HepG2 (cell line): ENCODE results near the gene UBE4A. TPM values are rescaled to one million over a fixed set of nuclear protein-coding genes. Genes with fewer than 3 reads are reported as not detected.

Experiments
- ADNP ChIP-seq: sonication (generic); formaldehyde crosslinking; IDR thresholded peaks from 2 replicates; pipeline ENCODE4 v1.4.0; 2020; ENCODE audit warnings: missing genetic modification reagents
- CSRNP1 ChIP-seq: sonication (generic); formaldehyde crosslinking; IDR thresholded peaks from 2 replicates; pipeline ENCODE4 v1.8.1; 2023; ENCODE audit warnings: mild to moderate bottlenecking, missing genetic modification reagents
- EEA1 ChIP-seq: sonication (generic); formaldehyde crosslinking; IDR thresholded peaks from 2 replicates; pipeline ENCODE4 v1.5.1; 2020; ENCODE audit warnings: mild to moderate bottlenecking, missing genetic modification reagents, borderline replicate concordance
- ETV6 ChIP-seq: sonication (generic); formaldehyde crosslinking; conservative IDR thresholded peaks from 2 replicates; pipeline ENCODE4 v1.4.0; 2020; ENCODE audit warnings: missing genetic modification reagents
- GFI1 ChIP-seq: sonication (generic); formaldehyde crosslinking; IDR thresholded peaks from 2 replicates; pipeline ENCODE4 v1.5.0; 2020; ENCODE audit warnings: missing genetic modification reagents, mild to moderate bottlenecking, borderline replicate concordance
- HDAC1 ChIP-seq: sonication (generic); formaldehyde crosslinking; IDR thresholded peaks from 2 replicates; pipeline ENCODE4 v1.5.1; 2020; ENCODE audit warnings: mild to moderate bottlenecking, missing genetic modification reagents
- IKZF4 ChIP-seq: sonication (generic); formaldehyde crosslinking; IDR thresholded peaks from 2 replicates; pipeline ENCODE4 v1.5.1; 2020; ENCODE audit warnings: borderline replicate concordance, mild to moderate bottlenecking, low read depth, missing genetic modification reagents; ENCODE audit errors: not compliant biosample characterization
- JUN ChIP-seq: sonication (generic); formaldehyde crosslinking; IDR thresholded peaks from 2 replicates; pipeline ENCODE4 v1.4.0; 2020; ENCODE audit warnings: mild to moderate bottlenecking, missing genetic modification reagents
- KDM2A ChIP-seq: sonication (generic); formaldehyde crosslinking; IDR thresholded peaks from 2 replicates; pipeline ENCODE4 v1.4.0; 2020; ENCODE audit warnings: low read depth, missing genetic modification reagents, borderline replicate concordance
- KMT2A ChIP-seq: sonication (generic); formaldehyde crosslinking; IDR thresholded peaks from 2 replicates; pipeline ENCODE4 v1.4.0; 2020; ENCODE audit warnings: missing genetic modification reagents
- PCBP1 ChIP-seq: fragments of 200-400 bp; formaldehyde crosslinking; IDR thresholded peaks from 2 replicates; pipeline ENCODE4 v1.6.1; 2017; ENCODE audit warnings: mild to moderate bottlenecking, low read depth, low read length, borderline replicate concordance
- PHB2 ChIP-seq: fragments of 450-650 bp; IDR thresholded peaks from 2 replicates; pipeline ENCODE4 v1.6.1; 2018; ENCODE audit not compliant: partially characterized antibody
- PHF21A ChIP-seq: sonication (generic); formaldehyde crosslinking; IDR thresholded peaks from 2 replicates; pipeline ENCODE4 v1.5.0; 2020; ENCODE audit warnings: mild to moderate bottlenecking, missing genetic modification reagents
- RAD51 ChIP-seq: fragments of 450-650 bp; IDR thresholded peaks from 2 replicates; pipeline ENCODE4 v1.6.1; 2016; ENCODE audit warnings: borderline replicate concordance
- RARA ChIP-seq: IDR thresholded peaks from 2 replicates; pipeline ENCODE4 v1.6.1; 2016; ENCODE audit warnings: missing genetic modification reagents, missing compliant biosample characterization
- RBM39 ChIP-seq: fragments of 200-400 bp; formaldehyde crosslinking; IDR thresholded peaks from one replicate; pipeline ENCODE4 v1.6.1; 2018; ENCODE audit warnings: antibody characterized with exemption, mild to moderate bottlenecking, low read depth, low read length; ENCODE audit not compliant: poor library complexity, severe bottlenecking
- RORA ChIP-seq: sonication (generic); formaldehyde crosslinking; IDR thresholded peaks from 2 replicates; pipeline ENCODE4 v1.5.0; 2020; ENCODE audit warnings: mild to moderate bottlenecking, missing genetic modification reagents, moderate library complexity
- SKIL ChIP-seq: sonication (generic); formaldehyde crosslinking; IDR thresholded peaks from 2 replicates; pipeline ENCODE4 v1.8.0; 2022; ENCODE audit warnings: missing genetic modification reagents, mild to moderate bottlenecking, moderate library complexity, borderline replicate concordance
- SP4 ChIP-seq: sonication (generic); formaldehyde crosslinking; IDR thresholded peaks from 2 replicates; pipeline ENCODE4 v1.8.1; 2023; ENCODE audit warnings: mild to moderate bottlenecking, missing genetic modification reagents
- TGIF2 ChIP-seq: IDR thresholded peaks from 2 replicates; pipeline ENCODE4 v1.6.1; 2016; ENCODE audit warnings: control low read depth, missing compliant biosample characterization
- ZBTB20 ChIP-seq: sonication (generic); formaldehyde crosslinking; IDR thresholded peaks from 2 replicates; pipeline ENCODE4 v1.8.1; 2023; ENCODE audit warnings: missing genetic modification reagents, low read depth, mild to moderate bottlenecking, borderline replicate concordance
- ZBTB7A ChIP-seq: sonication (generic); formaldehyde crosslinking; IDR thresholded peaks from 2 replicates; pipeline ENCODE4 v1.8.0; 2022; ENCODE audit warnings: mild to moderate bottlenecking, missing genetic modification reagents
- ZKSCAN8 ChIP-seq: IDR thresholded peaks from 2 replicates; pipeline ENCODE4 v1.6.1; 2016; ENCODE audit warnings: borderline replicate concordance, missing genetic modification reagents, missing compliant biosample characterization
- ZNF235 ChIP-seq: sonication (generic); formaldehyde crosslinking; IDR thresholded peaks from 2 replicates; pipeline ENCODE4 v1.8.1; 2023; ENCODE audit warnings: mild to moderate bottlenecking, missing genetic modification reagents, borderline replicate concordance
- ZNF430 ChIP-seq: sonication (generic); formaldehyde crosslinking; IDR thresholded peaks from 2 replicates; pipeline ENCODE4 v1.9.0; 2021; ENCODE audit warnings: mild to moderate bottlenecking, missing genetic modification reagents
- polyA plus RNA-seq, 8 experiments: library from polyadenylated mRNA; depleted of rRNA in 3 of 8; stranded (reverse) in 7 of 8; unstranded in 1 of 8; fragments of >200 nt; fragmentation: Illumina TruSeq in 4 of 8; extraction: Trizol in 4 of 8; gene quantifications; 2 replicates each; pipeline versions ENCODE4 v1.2.1 to v1.2.3, GENCODE V29; 2011 to 2016; ENCODE audit warnings: low read depth in 4 of 8, missing spikeins in 1 of 8, mixed read lengths in 1 of 8; ENCODE audit not compliant: insufficient read depth in 1 of 8
- total RNA-seq, 5 experiments: library from RNA; depleted of rRNA; stranded (reverse); fragments of >200 nt; fragmentation: Illumina TruSeq; extraction: Trizol; gene quantifications; 2 replicates each; pipeline ENCODE4 v1.2.3, GENCODE V29; 2016; ENCODE audit warnings: low read depth in 1 of 5

Gene UBE4A
- total and polyA plus RNA-seq, 2 of the 13 experiments (the other 11 are each of a cell fraction or from before 2014, with no cell fraction given): 15.1 to 32.7 TPM

GRCh38 chr11:118359295-118359958 is at the start of gene UBE4A (continued):
- TF ChIP-seq SKIL (CRISPR knock-in tag) (no peak), KDM2A (CRISPR knock-in tag) (peak; percentile 91), RORA (CRISPR knock-in tag) (no peak), RARA (CRISPR knock-in tag) (no peak), EEA1 (CRISPR knock-in tag) (no peak), KMT2A (peak; percentile 94), ZKSCAN8 (CRISPR knock-in tag) (peak; percentile 44; the same call in 1 of the 2 replicates), TGIF2 (CRISPR knock-in tag) (no peak), ADNP (CRISPR knock-in tag) (peak; percentile 93), RBM39 (no peak), ZNF430 (CRISPR knock-in tag) (0 out of 2 replicates have a peak, but pooled peaks have one; percentile 21), SP4 (CRISPR knock-in tag) (peak; percentile 66; the same call in 1 of the 2 replicates), ZBTB7A (CRISPR knock-in tag) (no peak), JUN (CRISPR knock-in tag) (no peak), PCBP1 (0 out of 2 replicates have a peak, but pooled peaks have one; percentile 64), ZBTB20 (0 out of 2 replicates have a peak, but pooled peaks have one; percentile 73), ETV6 (peak; percentile 20; the same call in 1 of the 2 replicates), GFI1 (CRISPR knock-in tag) (no peak), PHF21A (no peak; the same call in 1 of the 2 replicates), HDAC1 (CRISPR knock-in tag) (peak; percentile 93), CSRNP1 (CRISPR knock-in tag) (peak; percentile 90), PHB2 (no peak), RAD51 (no peak), ZNF235 (CRISPR knock-in tag) (no peak), IKZF4 (no peak)
